Fibroblast of villous mesenchyme (primary cell): ENCODE results near the gene RHOBTB1. TPM values are rescaled to one million over a fixed set of nuclear protein-coding genes. Genes with fewer than 3 reads are reported as not detected.
A peak's percentile ranks its signal among the peaks of the same experiment; 100 is the strongest.
"Not testable (repeated sequence)": the region's sequence is repeated elsewhere in the genome, so short reads cannot be mapped to it uniquely, and the experiment has no call there.

Experiments used
- DNase-seq: peaks from one replicate; pipeline ENCODE4 v3.0.0-alpha.2; 2010; ENCODE audit warnings: low read depth
- H3K4me3 ChIP-seq: 2 replicates; pipeline ENCODE4 v1.5.1; 2011; ENCODE audit warnings: low read depth, mild to moderate bottlenecking, low read length
- CTCF ChIP-seq: IDR thresholded peaks from 2 replicates; pipeline ENCODE4 v1.5.1; 2012; ENCODE audit warnings: low read depth, mild to moderate bottlenecking, low read length; ENCODE audit not compliant: insufficient read depth
- total RNA-seq: library from RNA; depleted of rRNA; stranded (reverse); fragments of >200 nt; gene quantifications from 2 replicates; pipeline ENCODE4 v1.2.3, GENCODE V29; 2012

Gene RHOBTB1
- total RNA-seq, 1 donor: 26.8 TPM

- no peak overlapping the region for H3K4me3 ChIP-seq
- no peak for TF ChIP-seq CTCF
- DNase-seq: no peak
Measured at GRCh38 chr10:60974463-60975149, 30.6 kb upstream of the RHOBTB1 start.

- DNase-seq: peak; percentile 43
- TF ChIP-seq CTCF: no peak
- no peak overlapping the region for H3K4me3 ChIP-seq
Measured at GRCh38 chr10:60973086-60973485, 29.1 kb upstream of the RHOBTB1 start.

- DNase-seq, H3K4me3 ChIP-seq: not testable (repeated sequence)
Measured at GRCh38 chr10:60972181-60972580, 28.2 kb upstream of the RHOBTB1 start.

GRCh38 chr10:60970526-60970925 is 26.5 kb upstream of the RHOBTB1 start:
- no peak for DNase-seq
- H3K4me3 ChIP-seq: no peak overlapping the region
- TF ChIP-seq CTCF: no peak

GRCh38 chr10:60968504-60968903 is 24.5 kb upstream of the RHOBTB1 start:
- no peak overlapping the region for H3K4me3 ChIP-seq
- no peak for DNase-seq
- no peak for TF ChIP-seq CTCF

GRCh38 chr10:60967854-60968484 is 24.0 kb upstream of the RHOBTB1 start:
- no peak for TF ChIP-seq CTCF
- no peak for DNase-seq
- no peak overlapping the region for H3K4me3 ChIP-seq

GRCh38 chr10:60967260-60967659 is 23.3 kb upstream of the RHOBTB1 start:
- H3K4me3 ChIP-seq: no peak overlapping the region
- DNase-seq: no peak
- no peak for TF ChIP-seq CTCF
